Measurements from ENCODE around the gene TLL1.

GRCh38 chr4:165875446-165875845 lies 2.4 kb downstream of the TLL1 start:
- TF ChIP-seq CTCF (IDR thresholded peaks at IDR 0.05; ENCODE audit: low read depth, low read length) (no peak), EZH2phosphoT487 (IDR thresholded peaks at IDR 0.05; ENCODE audit: low read depth) (no peak)
